AG04449 (cell line): ENCODE measurements around the gene UFSP2.

Experiments
- CTCF ChIA-PET: fragments of 350-600 bp; formaldehyde crosslinking; extraction: SDS; loops from one replicate; lab custom pipeline; 2021; ENCODE audit warnings: antibody characterized with exemption; lab: Yijun Ruan, JAX
- POLR2A ChIA-PET: fragments of 400-600, 350-600 bp; formaldehyde crosslinking; extraction: SDS; loops from one replicate; lab custom pipeline; 2020; ENCODE audit warnings: antibody characterized with exemption, inconsistent platforms; lab: Yijun Ruan, JAX
- DNase-seq: peaks from one replicate; pipeline ENCODE4 v3.0.0-alpha.2; 2010; ENCODE audit warnings: low read depth, low spot score
- H3K4me3 ChIP-seq: 2 replicates; pipeline ENCODE4 v1.5.1; 2011; ENCODE audit warnings: low read depth, mild to moderate bottlenecking, control low read depth, low read length
- CTCF ChIP-seq: IDR thresholded peaks from one replicate; pipeline ENCODE4 v1.5.1; 2011; ENCODE audit warnings: mild to moderate bottlenecking, moderate library complexity, low read length, control low read depth, inconsistent platforms; ENCODE audit not compliant: insufficient read depth; ENCODE audit errors: missing control alignments

UFSP2 gene

GRCh38 chr4:185421366-185422124 lies 4.2 kb downstream of the UFSP2 start:
- no peak overlapping the region for H3K4me3 ChIP-seq
- POLR2A ChIA-PET, result no interaction called here
- CTCF ChIA-PET, result interaction anchor here (1.2 to 2.5 kb wide), 3 partner anchors 17 to 616 kb away, joined by 3 to 8 read pairs (median 6); no protein-coding TSS in a partner anchor
- TF ChIP-seq CTCF, result no peak
- DNase-seq, result peak; percentile 24

GRCh38 chr4:185416955-185417354 lies 8.8 kb downstream of the UFSP2 start:
- no peak for TF ChIP-seq CTCF
- no peak for DNase-seq
- CTCF ChIA-PET, result no interaction called here
- H3K4me3 ChIP-seq, result no peak overlapping the region
- POLR2A ChIA-PET, result no interaction called here

- POLR2A ChIA-PET, result interaction anchor here (0.6 kb wide), 1 partner anchor 8 kb away, joined by 4 read pairs; no protein-coding TSS in a partner anchor
Measured at GRCh38 chr4:185412412-185412811, 13.4 kb downstream of the UFSP2 start.

GRCh38 chr4:185411849-185412248 lies 13.9 kb downstream of the UFSP2 start:
- ChIA-PET CTCF (interaction anchor here (1.0 to 1.5 kb wide), 2 partner anchors 186 to 626 kb away, joined by 3 to 4 read pairs; no protein-coding TSS in a partner anchor), POLR2A (no interaction called here)
- no peak overlapping the region for H3K4me3 ChIP-seq
- TF ChIP-seq CTCF, result no peak
- DNase-seq, result no peak

More at GRCh38 chr4:185412412-185412811, 13.4 kb downstream of the UFSP2 start:
- no peak overlapping the region for H3K4me3 ChIP-seq
- no peak for DNase-seq
- no peak for TF ChIP-seq CTCF
- CTCF ChIA-PET, result interaction anchor here (1.0 to 1.5 kb wide), 3 partner anchors 9 to 625 kb away, joined by 3 to 4 read pairs (median 3); no protein-coding TSS in a partner anchor

GRCh38 chr4:185408432-185408831 lies 17.3 kb downstream of the UFSP2 start:
- TF ChIP-seq CTCF, result no peak
- ChIA-PET CTCF (interaction anchor here (1.2 kb wide), 1 partner anchor 225 kb away, joined by 3 read pairs; no protein-coding TSS in a partner anchor), POLR2A (no interaction called here)
- DNase-seq, result no peak
- H3K4me3 ChIP-seq, result no peak overlapping the region

- no peak for DNase-seq
- no peak for TF ChIP-seq CTCF
- H3K4me3 ChIP-seq, result no peak overlapping the region
- POLR2A ChIA-PET, result no interaction called here
- CTCF ChIA-PET, result interaction anchor here (1.1 to 1.6 kb wide), 4 partner anchors 8 to 616 kb away, joined by 3 to 5 read pairs (median 3); no protein-coding TSS in a partner anchor
Measured at GRCh38 chr4:185405296-185405999, 20.3 kb downstream of the UFSP2 start.
